HG03378 (cell line): ENCODE results near the gene C1GALT1C1.
A peak's percentile ranks its signal among the peaks of the same experiment; 100 is the strongest.

ENCODE experiments used
- ATAC-seq: cut with Tn5 transposase; IDR thresholded peaks from one replicate; pipeline ENCODE4 v1.9.1; 2021; ENCODE audit warnings: mild to moderate bottlenecking, moderate library complexity; ENCODE audit not compliant: unreplicated experiment

The C1GALT1C1 gene

GRCh38 chrX:120603707-120604360, 26.0 kb downstream of the C1GALT1C1 start, which contains the start of gene MCTS1:
TSS of gene MCTS1 (plus strand) at chrX:120604101. CDS start at chrX:120604237, 136 bp downstream.
- ATAC-seq, result peak; percentile 95

- ATAC-seq, result no peak
Observed at GRCh38 chrX:120585702-120586101, 44.2 kb downstream of the C1GALT1C1 start.
